Esophagus mucosa (tissue), 1 donor: ENCODE results near the gene MARCHF3. TPM values are rescaled to one million over a fixed set of nuclear protein-coding genes. Genes with fewer than 3 reads are reported as not detected.
A peak's percentile ranks its signal among the peaks of the same experiment; 100 is the strongest.
"Not testable (repeated sequence)": the region's sequence is repeated elsewhere in the genome, so short reads cannot be mapped to it uniquely, and the experiment has no call there.

Experiments
- ATAC-seq: fragments of 200-7000 bp; cut with Tn5 transposase; one replicate; pipeline ENCODE4 v1.9.1; 2020
- total RNA-seq: library from RNA; stranded (reverse); gene quantifications from one replicate; pipeline ENCODE4 v1.2.4, GENCODE V29; 2023
- donor health status: DM: yes; HTN: yes; CAD: no.

The MARCHF3 gene
- total RNA-seq, 1 donor from 2014 or later: 2.4 TPM

DNA sequence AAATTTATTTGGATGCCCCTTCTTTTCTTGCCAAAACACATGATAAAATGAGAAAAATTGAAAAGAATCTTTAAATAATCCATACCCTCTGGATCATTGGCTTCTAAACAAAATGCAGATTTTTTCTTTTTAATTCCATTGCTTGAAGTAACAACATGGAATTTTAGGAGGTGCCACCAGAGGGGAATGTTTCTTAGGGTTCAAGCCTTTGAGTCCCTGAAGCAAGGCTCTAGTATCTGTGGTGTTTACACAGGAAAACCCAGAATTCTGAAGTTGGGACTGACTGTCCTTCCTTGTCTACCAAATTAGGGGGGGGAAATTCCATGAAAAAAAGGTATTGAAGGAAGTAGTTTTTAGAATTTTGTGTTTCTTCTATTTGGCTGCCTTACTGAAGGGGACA lies 184.0 kb downstream of the MARCHF3 start:
- no peak for ATAC-seq

DNA sequence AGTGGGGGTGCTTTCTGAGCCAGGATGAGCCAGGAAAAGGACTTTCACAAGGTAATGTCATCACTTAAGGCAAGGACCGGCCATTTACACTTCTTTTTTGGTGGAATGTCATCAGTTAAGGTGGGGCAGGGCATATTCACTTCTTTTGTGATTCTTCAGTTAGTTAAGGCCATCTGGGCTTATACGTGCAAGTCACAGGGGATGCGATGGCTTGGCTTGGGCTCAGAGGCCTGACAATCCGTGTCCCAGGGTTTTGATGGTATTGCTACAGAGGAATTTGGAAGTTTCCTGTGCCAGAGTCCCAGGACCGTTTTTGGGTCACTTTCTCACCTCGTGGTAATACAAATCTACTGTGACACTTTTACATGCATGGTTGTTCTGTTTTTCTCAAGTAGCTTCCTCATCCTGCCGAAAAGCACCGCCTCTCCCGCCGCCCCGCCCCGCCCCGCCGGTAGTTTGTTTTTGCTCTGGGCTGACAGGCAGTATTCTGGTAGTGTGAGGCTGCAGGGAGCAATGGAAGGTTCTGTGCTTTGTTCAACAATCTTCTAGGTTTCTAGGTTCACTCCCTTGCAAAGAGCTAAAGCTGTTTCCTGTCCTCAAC lies 184.8 kb downstream of the MARCHF3 start:
- ATAC-seq: peak; percentile 77

DNA sequence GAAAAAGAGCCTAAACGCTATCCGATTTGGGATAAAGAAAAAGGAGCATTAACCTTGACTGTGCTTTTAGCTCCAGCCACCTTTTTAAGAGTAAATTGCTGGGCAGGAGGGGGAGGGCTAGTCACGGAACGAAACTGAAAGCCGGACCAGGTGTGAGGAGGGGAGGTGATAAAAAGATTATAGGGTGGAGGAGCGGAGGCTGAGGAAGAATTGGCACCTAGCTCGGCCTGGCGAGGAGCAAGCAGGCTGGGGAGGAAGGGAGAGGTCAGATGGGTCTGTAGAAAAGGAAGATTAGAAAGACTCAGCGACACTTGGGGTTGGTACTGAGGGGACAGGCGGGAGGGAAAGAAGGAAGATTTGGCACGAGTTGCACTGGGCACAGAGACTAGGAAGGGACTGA lies 187.0 kb downstream of the MARCHF3 start:
- not testable (repeated sequence) for ATAC-seq

DNA sequence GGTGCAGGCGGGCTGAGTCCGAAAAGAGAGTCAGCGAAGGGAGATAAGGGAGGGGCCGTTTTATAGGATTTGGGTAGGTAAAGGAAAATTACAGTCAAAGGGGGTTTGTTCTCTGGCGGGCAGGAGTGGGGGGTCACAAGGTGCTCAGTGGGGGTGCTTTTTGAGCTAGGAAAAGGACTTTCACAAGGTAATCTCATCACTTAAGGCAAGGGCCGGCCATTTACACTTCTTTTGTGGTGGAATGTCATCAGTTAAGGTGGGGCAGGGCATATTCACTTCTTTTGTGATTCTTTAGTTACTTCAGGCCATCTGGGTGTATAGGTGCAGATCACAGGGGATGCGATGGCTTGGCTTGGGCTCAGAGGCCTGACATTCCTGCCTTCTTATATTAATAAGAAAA lies 191.0 kb downstream of the MARCHF3 start:
- not testable (repeated sequence) for ATAC-seq

DNA sequence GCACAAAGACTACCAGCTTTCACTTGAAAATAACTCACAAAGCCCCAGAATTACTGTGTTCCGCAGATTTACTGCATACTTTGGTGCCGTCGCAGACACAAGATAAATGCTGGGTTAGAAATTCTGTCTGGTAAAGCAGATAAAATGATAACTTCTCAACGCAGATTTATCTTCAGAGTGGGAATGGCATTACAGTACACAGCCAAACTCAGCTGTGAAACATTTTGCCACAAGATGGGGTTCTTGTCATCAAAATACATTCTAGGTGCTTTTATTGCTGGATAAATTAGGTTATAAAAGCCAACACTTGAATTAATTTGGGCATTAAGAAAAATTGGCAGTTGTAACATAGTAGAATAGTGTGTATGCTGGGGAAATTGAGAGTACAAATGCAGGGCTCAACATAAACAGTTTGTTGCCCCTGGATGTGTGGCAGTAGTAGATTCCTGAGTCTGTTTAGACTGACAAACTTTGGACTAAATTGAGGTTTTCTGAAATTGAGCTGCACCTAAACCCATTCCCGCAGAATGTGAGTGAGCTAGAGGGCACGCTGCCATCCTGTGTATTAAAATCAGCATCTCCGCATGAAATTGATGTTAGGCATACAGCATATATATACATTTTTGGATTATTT lies 192.3 kb downstream of the MARCHF3 start:
- no peak for ATAC-seq

DNA sequence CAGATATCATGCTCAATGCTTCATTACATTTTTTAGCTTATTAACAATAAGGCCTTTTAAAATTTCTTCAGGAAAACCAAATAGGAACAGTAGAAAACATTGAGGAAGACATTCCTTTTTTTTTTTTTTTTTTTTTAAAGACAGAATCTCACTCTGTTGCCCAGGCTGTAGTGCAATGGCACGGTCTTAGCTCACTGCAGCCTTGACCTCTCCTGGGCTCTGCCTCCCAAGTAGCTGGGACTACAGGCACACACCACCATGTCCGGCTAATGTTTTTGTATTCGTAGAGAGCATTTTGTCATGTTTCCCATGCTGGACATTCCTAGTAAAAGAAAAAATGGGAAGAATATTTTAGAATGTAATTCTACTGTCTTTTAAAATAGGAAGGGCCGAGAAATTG lies 193.1 kb downstream of the MARCHF3 start:
- ATAC-seq: no peak

DNA sequence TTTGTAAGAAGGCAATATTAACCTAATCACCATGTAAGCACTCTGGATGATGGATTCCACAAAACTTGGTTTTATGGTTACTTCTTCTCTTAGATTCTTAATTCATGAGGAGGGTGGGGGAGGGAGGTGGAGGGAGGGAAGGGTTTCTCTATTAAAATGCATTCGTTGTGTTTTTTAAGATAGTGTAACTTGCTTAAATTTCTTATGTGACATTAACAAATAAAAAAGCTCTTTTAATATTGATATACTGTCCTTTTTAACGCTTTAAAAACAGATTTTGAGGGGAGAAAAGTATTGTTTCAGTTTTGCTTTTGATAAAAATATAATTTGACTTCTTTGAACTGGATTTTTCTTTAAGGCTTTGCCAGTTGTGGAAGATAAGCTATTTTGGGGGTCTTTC lies 193.6 kb downstream of the MARCHF3 start:
- no peak for ATAC-seq

DNA sequence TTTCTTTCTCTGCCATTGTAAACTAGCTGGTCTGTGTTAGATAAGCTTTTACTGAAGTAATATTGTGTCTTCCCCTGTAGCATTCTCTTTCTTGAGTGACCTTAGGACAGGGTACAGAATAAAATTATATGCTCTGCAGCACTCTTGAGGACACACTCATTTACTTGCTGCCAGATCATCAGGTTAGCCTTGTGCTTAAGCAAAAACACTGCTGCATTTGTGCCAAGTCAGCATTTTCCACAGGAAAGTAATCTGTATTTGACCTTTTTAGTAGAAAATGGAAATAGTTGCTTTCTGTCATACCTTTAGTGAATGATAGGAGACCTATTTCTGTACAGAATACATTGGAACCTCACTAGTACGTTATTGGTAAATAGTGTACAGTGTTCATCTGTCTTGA lies 199.2 kb downstream of the MARCHF3 start:
- ATAC-seq: no peak

DNA sequence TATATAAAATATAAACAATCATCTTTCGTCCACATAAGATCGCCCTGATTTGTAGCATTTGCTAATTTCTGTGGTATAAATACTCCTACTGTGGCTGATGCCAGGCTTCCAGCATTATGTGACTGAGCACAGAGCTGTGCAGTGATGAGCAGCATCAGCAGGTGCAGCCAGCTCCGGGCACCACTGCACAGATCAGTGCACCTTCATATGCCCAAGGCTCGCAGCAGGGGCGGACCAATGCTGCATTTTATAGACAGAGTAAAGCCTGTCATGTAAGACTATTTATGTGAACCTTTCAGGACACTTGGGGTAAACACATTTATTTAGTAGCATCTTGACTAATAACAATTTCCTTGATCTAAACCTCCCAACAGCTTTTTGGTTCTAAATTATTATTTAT lies 200.3 kb downstream of the MARCHF3 start:
- no peak for ATAC-seq

DNA sequence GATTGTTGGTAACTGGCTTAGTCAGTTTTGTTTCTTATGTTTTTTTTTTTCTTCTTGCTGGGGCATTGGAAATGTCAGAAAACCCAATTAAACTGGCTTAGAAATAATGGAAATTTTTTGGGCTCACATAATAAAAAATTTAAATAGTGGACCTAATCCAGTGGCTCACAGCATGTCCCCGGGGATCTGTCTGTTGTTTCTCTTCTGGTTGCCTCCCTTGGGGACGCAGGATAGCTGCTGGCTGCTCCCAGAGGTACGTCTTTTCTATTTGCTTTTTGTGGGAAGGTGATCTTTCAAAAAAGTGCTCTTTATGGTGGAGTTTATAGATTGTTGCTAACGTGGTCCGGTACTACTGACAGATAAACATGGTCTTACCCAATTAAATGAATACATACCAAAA lies 201.3 kb downstream of the MARCHF3 start:
- ATAC-seq: no peak

DNA sequence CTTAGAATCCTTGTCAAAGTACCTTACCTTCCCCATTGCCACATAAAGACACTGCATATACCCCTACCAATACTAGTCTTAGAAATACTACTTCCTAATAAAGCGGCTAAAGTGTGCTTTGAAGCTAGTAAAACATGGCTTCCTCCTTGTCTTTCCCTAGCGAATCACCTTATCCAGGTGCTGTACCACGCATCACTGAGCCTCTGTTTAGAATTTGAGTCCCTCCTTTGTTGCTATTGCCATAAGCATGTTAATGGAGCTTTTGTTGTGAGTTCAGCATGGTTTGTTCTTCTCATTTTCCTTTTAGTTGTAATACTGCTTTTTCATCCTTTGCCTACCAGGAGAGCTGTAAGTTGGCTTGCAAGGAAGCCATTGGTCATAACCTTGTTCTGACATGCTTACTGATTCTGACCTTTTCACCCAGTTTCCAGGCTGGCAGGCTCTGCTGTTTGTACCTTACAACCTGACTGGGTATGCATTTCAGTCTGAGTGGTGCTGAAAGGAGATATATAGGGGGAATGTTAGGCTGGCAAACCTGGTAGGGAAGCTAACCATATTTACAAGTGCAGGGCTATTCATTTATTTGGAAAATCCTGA lies 203.6 kb downstream of the MARCHF3 start:
- ATAC-seq: peak; percentile 64

DNA sequence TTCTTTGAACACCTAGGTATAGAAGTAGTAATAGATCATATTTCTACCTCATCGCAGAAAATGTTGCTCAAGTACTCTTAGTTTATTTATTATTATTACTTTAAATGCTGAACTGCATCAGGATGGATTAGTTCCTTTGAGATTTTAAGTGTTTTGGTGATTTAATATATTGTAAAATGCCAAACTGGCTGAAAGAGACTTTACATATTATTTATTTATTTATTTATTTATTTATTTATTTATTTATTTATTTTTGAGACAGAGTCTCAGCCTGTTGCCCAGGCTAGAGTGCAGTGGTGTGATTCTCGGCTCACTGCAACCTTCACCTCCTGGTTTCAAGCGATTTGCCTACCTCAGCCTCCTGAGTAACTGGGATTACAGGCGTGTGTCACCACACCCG lies 211.1 kb downstream of the MARCHF3 start:
- no peak for ATAC-seq

DNA sequence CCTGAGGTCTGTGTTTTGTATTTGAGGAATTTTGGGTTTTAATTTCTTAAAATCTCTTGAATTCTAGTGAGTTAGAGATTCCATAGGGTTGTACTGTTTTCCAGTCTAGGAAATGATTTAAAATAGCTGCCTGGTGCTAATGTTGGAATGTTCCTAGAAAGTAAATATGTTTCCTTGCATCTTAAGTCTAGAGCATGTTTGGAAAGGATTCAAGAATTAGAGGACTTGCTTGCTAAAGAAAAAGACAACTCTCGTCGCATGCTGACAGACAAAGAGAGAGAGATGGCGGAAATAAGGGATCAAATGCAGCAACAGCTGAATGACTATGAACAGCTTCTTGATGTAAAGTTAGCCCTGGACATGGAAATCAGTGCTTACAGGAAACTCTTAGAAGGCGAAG lies 211.6 kb downstream of the MARCHF3 start:
- ATAC-seq: no peak

Other genes starting within 250 kb of the MARCHF3 start
- 5.1 TPM for gene C5orf63, start 42.9 kb upstream of the MARCHF3 start, total RNA-seq